K562 (cell line): Measurements from ENCODE around the gene VDR. TPM values are rescaled to one million over a fixed set of nuclear protein-coding genes. Genes with fewer than 3 reads are reported as not detected.

Experiments used
- ATAC-seq: fragments of 200-7000 bp; cut with Tn5 transposase; 3 replicates; pipeline ENCODE4 v1.9.1; 2020; ENCODE audit warnings: moderate library complexity
- BruUV-seq: library from RNA; stranded (reverse); fragments of 400-500 nt; replicated peaks from 2 replicates; lab custom pipeline; 2021; lab: Mats Ljungman, UMichigan
- CTCF ChIA-PET: fragments of 300-600 bp; formaldehyde crosslinking; extraction: SDS; loops from one replicate; lab custom pipeline; 2021; ENCODE audit warnings: low intra/inter-chr PET ratio; lab: Yijun Ruan, JAX
- POLR2A ChIA-PET: fragments of 300-600, 350-650 bp; sonication (Branson Sonifier 250); formaldehyde crosslinking; extraction: SDS; loops from one replicate; lab custom pipeline; 2021; ENCODE audit warnings: antibody characterized with exemption, inconsistent platforms; lab: Yijun Ruan, JAX
- DNase-seq, 4 experiments: peaks; one replicate each; pipeline versions ENCODE4 v3.0.0 to v3.0.0-alpha.2; 2011 to 2018; ENCODE audit warnings: low spot score in 3 of 4, mixed read lengths in 3 of 4; ENCODE audit errors: extremely low read depth in 1 of 4
- FAIRE-seq: peaks from 2 replicates; lab custom pipeline; 2011; peaks lifted over from hg19 to GRCh38; lab: Jason Lieb, UNC
- H2AFZ ChIP-seq: 2 replicates; pipeline ENCODE4 v1.6.0; 2011; ENCODE audit warnings: low read depth, low read length, control low read depth, inconsistent platforms
- H3K27ac ChIP-seq: fragments of 200-600 bp; 3 replicates; pipeline ENCODE4 v1.8.0; 2011; ENCODE audit warnings: low read depth, mild to moderate bottlenecking, control low read depth, inconsistent platforms, low read length, moderate library complexity, mixed read lengths; ENCODE audit errors: extremely low read depth
- H3K27me3 ChIP-seq, 2 experiments: fragments of 300-600 bp in 1 of 2; 2 replicates in 1 of 2; 3 replicates in 1 of 2; pipeline versions ENCODE4 v1.6.0 to v1.8.0; 2011; ENCODE audit warnings: inconsistent platforms in 2 of 2, low read length in 2 of 2, mild to moderate bottlenecking in 1 of 2, mixed read lengths in 1 of 2, moderate library complexity in 1 of 2; ENCODE audit not compliant: control insufficient read depth in 2 of 2, insufficient read depth in 2 of 2
- H3K36me3 ChIP-seq: fragments of 300-600 bp; 3 replicates; pipeline ENCODE4 v1.8.0; 2011; ENCODE audit warnings: mild to moderate bottlenecking, low read length, inconsistent platforms; ENCODE audit not compliant: control insufficient read depth, insufficient read depth
- H3K4me1 ChIP-seq, 2 experiments: fragments of 200-600 bp in 1 of 2; replicated peaks in 1 of 2; 2 replicates in 1 of 2; 3 replicates in 1 of 2; pipeline versions ENCODE4 v1.5.1 to v1.8.0; 2011; ENCODE audit warnings: inconsistent platforms in 2 of 2, low read length in 2 of 2, mild to moderate bottlenecking in 1 of 2, mixed read lengths in 1 of 2, moderate library complexity in 1 of 2; ENCODE audit not compliant: control insufficient read depth in 2 of 2, insufficient read depth in 2 of 2
- H3K4me2 ChIP-seq: 2 replicates; pipeline ENCODE4 v1.6.1; 2011; ENCODE audit warnings: low read length, control low read depth, inconsistent platforms, mixed read lengths; ENCODE audit not compliant: insufficient read depth
- H3K4me3 ChIP-seq: fragments of 200-600 bp; sonication (generic), shearing (Covaris generic); 2 replicates; pipeline ENCODE4 v1.5.1; 2016; ENCODE audit warnings: control low read depth, inconsistent platforms
- H3K79me2 ChIP-seq: fragments of 200-600 bp; 3 replicates; pipeline ENCODE4 v1.8.0; 2011; ENCODE audit warnings: low read length, inconsistent platforms; ENCODE audit not compliant: control insufficient read depth, insufficient read depth
- H3K9ac ChIP-seq, 2 experiments: 2 replicates each; pipeline versions ENCODE4 v1.6.0 to v1.6.1; 2011; ENCODE audit warnings: low read depth in 2 of 2, low read length in 2 of 2, control low read depth in 1 of 2, inconsistent platforms in 1 of 2, mild to moderate bottlenecking in 1 of 2, mixed read lengths in 1 of 2; ENCODE audit not compliant: insufficient read depth in 1 of 2
- H3K9me1 ChIP-seq: one replicate; pipeline ENCODE4 v1.6.0; 2011; ENCODE audit warnings: inconsistent platforms, mild to moderate bottlenecking, low read length, moderate library complexity; ENCODE audit not compliant: control insufficient read depth, insufficient read depth
- H3K9me3 ChIP-seq: replicated peaks from 2 replicates; pipeline ENCODE4 v1.5.1; 2011; ENCODE audit warnings: low read depth, low read length, inconsistent platforms; ENCODE audit not compliant: control insufficient read depth, insufficient read depth
- H4K20me1 ChIP-seq: replicated peaks from 2 replicates; pipeline ENCODE4 v1.6.1; 2011; ENCODE audit warnings: low read length, inconsistent platforms, mixed read lengths; ENCODE audit not compliant: control insufficient read depth, insufficient read depth
- CREBBP ChIP-seq: IDR thresholded peaks from one replicate; pipeline ENCODE4 v1.6.1; 2012; ENCODE audit warnings: low read depth, mild to moderate bottlenecking, control low read depth, inconsistent platforms, low read length
- CREM ChIP-seq: IDR thresholded peaks from 2 replicates; pipeline ENCODE4 v1.6.1; 2014; ENCODE audit warnings: antibody characterized with exemption, low read depth
- CTBP1 ChIP-seq: fragments of 450-650 bp; IDR thresholded peaks from 2 replicates; pipeline ENCODE4 v1.6.1; 2016; ENCODE audit warnings: borderline replicate concordance
- DPF2 ChIP-seq: fragments of 450-650 bp; IDR thresholded peaks from 2 replicates; pipeline ENCODE4 v1.6.1; 2016
- MAZ ChIP-seq, 2 experiments: fragments of 450-650 bp in 1 of 2; sonication (generic) in 1 of 2; formaldehyde crosslinking; IDR thresholded peaks in 1 of 2; conservative IDR thresholded peaks in 1 of 2; 2 replicates each; pipeline versions ENCODE4 v1.4.0 to v1.5.0; 2020; ENCODE audit warnings: mild to moderate bottlenecking in 1 of 2, missing genetic modification reagents in 1 of 2
- RBM14 ChIP-seq: fragments of 200-400 bp; formaldehyde crosslinking; IDR thresholded peaks from 2 replicates; pipeline ENCODE4 v1.6.1; 2018; ENCODE audit warnings: low read depth, mild to moderate bottlenecking, low read length, moderate library complexity, borderline replicate concordance; ENCODE audit not compliant: insufficient read depth
- RNF2 ChIP-seq: sonication (generic); IDR thresholded peaks from 2 replicates; pipeline ENCODE4 v1.6.1; 2016
- SMAD4 ChIP-seq: fragments of 250-450 bp; sonication (Bioruptor Pico); conservative IDR thresholded peaks from 2 replicates; pipeline ENCODE4 v1.8.0; 2021; ENCODE audit warnings: inconsistent platforms, mild to moderate bottlenecking, moderate library complexity
- SMC3 ChIP-seq: conservative IDR thresholded peaks from 2 replicates; pipeline ENCODE4 v1.6.1; 2011; ENCODE audit warnings: low read depth, low read length, improper control_type of control experiment; ENCODE audit not compliant: insufficient read depth
- WGBS: fragments of 100-300 bp; shearing (Covaris generic); methylation state at CpG from one replicate; pipeline ENCODE4 v1.1.6; 2016; ENCODE audit warnings: low coverage, mixed read lengths; ENCODE audit not compliant: insufficient coverage; ENCODE audit errors: missing lambda C conversion rate; 5-methylcytosine and 5-hydroxymethylcytosine counted together
- in situ Hi-C: fragments of 300-500 bp; cut with MboI; formaldehyde crosslinking; loops from 4 replicates; pipeline ENCODE4 v1.15.0; 2018; ENCODE audit warnings: inconsistent platforms, mixed read lengths
- intact Hi-C: fragments of 100-400 bp; cut with micrococcal nuclease; formaldehyde crosslinking; loops from 2 replicates; pipeline ENCODE4 v1.14.2; 2022
- polyA plus RNA-seq, 8 experiments: library from polyadenylated mRNA; depleted of rRNA in 4 of 8; stranded (reverse) in 5 of 8; unstranded in 3 of 8; fragments of >200 nt; fragmentation: Nextera tagmentation in 2 of 8; fragmentation: Illumina TruSeq in 1 of 8; extraction: Ambion mirVana in 2 of 8; extraction: Trizol in 1 of 8; gene quantifications; 2 replicates each; pipeline versions ENCODE4 v1.2.1 to v1.2.3, GENCODE V29; 2011 to 2014; ENCODE audit warnings: inconsistent platforms in 1 of 8, missing spikeins in 1 of 8
- total RNA-seq, 7 experiments: library from RNA; depleted of rRNA in 6 of 7; stranded (reverse); fragments of >200 nt in 6 of 7; fragmentation: Illumina TruSeq in 2 of 7; extraction: Trizol in 2 of 7; gene quantifications; 2 replicates each; pipeline versions ENCODE4 v1.2.1 to v1.2.3, GENCODE V29; 2011 to 2021; ENCODE audit warnings: low replicate concordance in 1 of 7
- TF ChIP-seq, protein P1 (sequence below), 3 experiments: IDR thresholded peaks in 2 of 3; conservative IDR thresholded peaks in 1 of 3; 2 replicates each; pipeline ENCODE4 v1.5.1; 2011 to 2012; ENCODE audit warnings: low read length in 3 of 3, mild to moderate bottlenecking in 3 of 3, control low read depth in 2 of 3, improper control_type of control experiment in 1 of 3, inconsistent platforms in 1 of 3, low read depth in 1 of 3, mixed read lengths in 1 of 3, moderate library complexity in 1 of 3; ENCODE audit not compliant: insufficient read depth in 2 of 3
- TF ChIP-seq, protein P2 (sequence below): fragments of 450-650 bp; IDR thresholded peaks from 2 replicates; pipeline ENCODE4 v1.6.1; 2016; ENCODE audit warnings: mild to moderate bottlenecking
- TF ChIP-seq, protein P3 (sequence below): IDR thresholded peaks from 3 replicates; pipeline ENCODE4 v1.6.1; 2011; ENCODE audit warnings: borderline replicate concordance, mild to moderate bottlenecking; ENCODE audit not compliant: insufficient read length, insufficient read depth

Gene VDR
- total and polyA plus RNA-seq, 9 of the 15 experiments (the other 6 are each of a cell fraction or from before 2014, with no cell fraction given): 0.61 to 4.8 (median 2.0) TPM

DNA sequence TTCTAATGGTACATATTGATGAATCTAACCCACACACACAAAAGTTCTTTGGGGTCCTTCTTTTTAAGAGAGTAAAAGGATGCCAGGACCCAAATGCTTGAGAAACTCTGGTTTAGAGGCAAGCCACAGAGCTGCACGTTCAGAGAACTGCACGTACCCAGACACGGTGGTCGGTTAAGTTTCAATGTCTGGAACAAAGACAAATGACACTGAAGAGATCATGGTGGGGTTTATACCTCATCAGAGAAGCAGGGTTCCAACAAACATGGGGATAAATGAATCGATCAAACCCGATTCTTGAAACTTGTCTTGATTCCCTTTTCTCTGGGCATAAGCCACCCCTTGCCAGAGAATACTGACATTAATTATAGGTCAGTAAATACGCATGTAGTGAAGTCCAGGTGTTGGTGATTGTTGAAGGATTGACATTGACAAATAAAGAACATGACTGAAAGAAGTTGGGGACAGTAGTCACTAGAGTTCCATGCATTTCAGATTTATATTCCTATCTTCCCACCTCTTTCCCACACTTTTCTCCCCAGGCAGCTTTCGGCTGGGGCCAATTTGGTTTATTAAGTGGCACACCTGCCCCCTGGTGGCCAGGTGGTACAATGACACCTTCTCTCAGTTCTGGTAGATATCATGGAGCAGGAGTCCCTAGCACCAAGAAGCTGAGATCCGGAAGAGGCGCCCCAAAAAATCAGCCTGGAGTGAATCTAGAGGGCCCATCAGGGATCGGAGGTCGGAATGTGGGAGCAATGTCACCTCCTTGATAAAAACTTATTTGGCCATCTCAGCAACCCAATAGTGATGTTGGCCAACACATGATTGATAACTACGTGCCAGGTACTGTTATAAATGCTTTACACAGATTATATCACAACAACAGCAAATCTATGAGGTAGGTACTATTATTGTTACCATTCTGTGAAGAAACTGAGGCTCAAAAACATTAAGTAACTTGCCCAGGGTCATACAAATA, 67.3 kb downstream of the VDR start:
- Histone ChIP-seq H3K27me3 (no peaks in the 10 kb centered on the region; a peak in 1 of 5 replicates), H2AFZ (peak overlapping the region; percentile 46; the same call in 1 of the 2 replicates), H4K20me1 (no peaks in the 10 kb centered on the region), H3K9me3 (no peaks in the 10 kb centered on the region), H3K9me1 (peaks cover 4% of the 10 kb centered on the region), H3K79me2 (no peaks in the 10 kb centered on the region), H3K4me3 (no peak overlapping the region), H3K4me1 (peaks cover 34 to 56% of the 10 kb centered on the region in 2 experiments), H3K4me2 (no peak overlapping the region), H3K36me3 (no peaks in the 10 kb centered on the region), H3K9ac (no peak overlapping the region), H3K27ac (no peak overlapping the region)
- ChIA-PET POLR2A (interaction anchor here (0.6 to 2.2 kb wide), 9 partner anchors 11 to 269 kb away, joined by 3 to 5 read pairs (median 3); no protein-coding TSS in a partner anchor), CTCF (interaction anchor here (0.6 to 4.0 kb wide), 11 partner anchors 18 to 804 kb away, joined by 3 to 59 read pairs (median 4); partner anchors contain the start of genes HDAC7 and RAPGEF3)
- BruUV-seq: no TSS peak
- intact Hi-C loops (loop anchor here (1.0 to 5.0 kb wide), 8 partner anchors 18 to 327 kb away; partner anchors contain the start of gene HDAC7), in situ Hi-C loops (loop anchor here (5.0 kb wide), 2 partner anchors 50 to 125 kb away; no protein-coding TSS in a partner anchor)
- FAIRE-seq: peak; percentile 86
- peak; percentile 39 for ATAC-seq
- 41% methylated on average over 13 of the region's 13 CpGs for WGBS
- DNase-seq: peak; percentile 71 to 86 (median 72)
- TF ChIP-seq CREBBP (no peak), DPF2 (no peak), SMAD4 (CRISPR knock-in tag) (peak; percentile 45; the same call in 1 of the 2 replicates), CREM (peak; percentile 11; the same call in 1 of the 2 replicates), RNF2 (no peak), MAZ (CRISPR knock-in tag; conservative IDR thresholded peaks at IDR 0.05 in 1 of 2, IDR thresholded peaks at IDR 0.05 in 1 of 2) (peak in 1 of 2 experiments; percentile 25; a peak in 1 of 4 replicates), CTBP1 (peak; percentile 39; the same call in 1 of the 2 replicates), RBM14 (no peak), SMC3 (peak; percentile 83)
- TF ChIP-seq, protein P1, sequence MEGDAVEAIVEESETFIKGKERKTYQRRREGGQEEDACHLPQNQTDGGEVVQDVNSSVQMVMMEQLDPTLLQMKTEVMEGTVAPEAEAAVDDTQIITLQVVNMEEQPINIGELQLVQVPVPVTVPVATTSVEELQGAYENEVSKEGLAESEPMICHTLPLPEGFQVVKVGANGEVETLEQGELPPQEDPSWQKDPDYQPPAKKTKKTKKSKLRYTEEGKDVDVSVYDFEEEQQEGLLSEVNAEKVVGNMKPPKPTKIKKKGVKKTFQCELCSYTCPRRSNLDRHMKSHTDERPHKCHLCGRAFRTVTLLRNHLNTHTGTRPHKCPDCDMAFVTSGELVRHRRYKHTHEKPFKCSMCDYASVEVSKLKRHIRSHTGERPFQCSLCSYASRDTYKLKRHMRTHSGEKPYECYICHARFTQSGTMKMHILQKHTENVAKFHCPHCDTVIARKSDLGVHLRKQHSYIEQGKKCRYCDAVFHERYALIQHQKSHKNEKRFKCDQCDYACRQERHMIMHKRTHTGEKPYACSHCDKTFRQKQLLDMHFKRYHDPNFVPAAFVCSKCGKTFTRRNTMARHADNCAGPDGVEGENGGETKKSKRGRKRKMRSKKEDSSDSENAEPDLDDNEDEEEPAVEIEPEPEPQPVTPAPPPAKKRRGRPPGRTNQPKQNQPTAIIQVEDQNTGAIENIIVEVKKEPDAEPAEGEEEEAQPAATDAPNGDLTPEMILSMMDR (IDR thresholded peaks at IDR 0.05 in 2 of 3, conservative IDR thresholded peaks at IDR 0.05 in 1 of 3; ENCODE audit: insufficient read depth in 2 of 3, low read depth in 1 of 3, low read length in 3 of 3): peak; percentile 86 to 95 (median 92)
- TF ChIP-seq, protein P2, sequence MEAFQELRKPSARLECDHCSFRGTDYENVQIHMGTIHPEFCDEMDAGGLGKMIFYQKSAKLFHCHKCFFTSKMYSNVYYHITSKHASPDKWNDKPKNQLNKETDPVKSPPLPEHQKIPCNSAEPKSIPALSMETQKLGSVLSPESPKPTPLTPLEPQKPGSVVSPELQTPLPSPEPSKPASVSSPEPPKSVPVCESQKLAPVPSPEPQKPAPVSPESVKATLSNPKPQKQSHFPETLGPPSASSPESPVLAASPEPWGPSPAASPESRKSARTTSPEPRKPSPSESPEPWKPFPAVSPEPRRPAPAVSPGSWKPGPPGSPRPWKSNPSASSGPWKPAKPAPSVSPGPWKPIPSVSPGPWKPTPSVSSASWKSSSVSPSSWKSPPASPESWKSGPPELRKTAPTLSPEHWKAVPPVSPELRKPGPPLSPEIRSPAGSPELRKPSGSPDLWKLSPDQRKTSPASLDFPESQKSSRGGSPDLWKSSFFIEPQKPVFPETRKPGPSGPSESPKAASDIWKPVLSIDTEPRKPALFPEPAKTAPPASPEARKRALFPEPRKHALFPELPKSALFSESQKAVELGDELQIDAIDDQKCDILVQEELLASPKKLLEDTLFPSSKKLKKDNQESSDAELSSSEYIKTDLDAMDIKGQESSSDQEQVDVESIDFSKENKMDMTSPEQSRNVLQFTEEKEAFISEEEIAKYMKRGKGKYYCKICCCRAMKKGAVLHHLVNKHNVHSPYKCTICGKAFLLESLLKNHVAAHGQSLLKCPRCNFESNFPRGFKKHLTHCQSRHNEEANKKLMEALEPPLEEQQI: no peak
- TF ChIP-seq, protein P3, sequence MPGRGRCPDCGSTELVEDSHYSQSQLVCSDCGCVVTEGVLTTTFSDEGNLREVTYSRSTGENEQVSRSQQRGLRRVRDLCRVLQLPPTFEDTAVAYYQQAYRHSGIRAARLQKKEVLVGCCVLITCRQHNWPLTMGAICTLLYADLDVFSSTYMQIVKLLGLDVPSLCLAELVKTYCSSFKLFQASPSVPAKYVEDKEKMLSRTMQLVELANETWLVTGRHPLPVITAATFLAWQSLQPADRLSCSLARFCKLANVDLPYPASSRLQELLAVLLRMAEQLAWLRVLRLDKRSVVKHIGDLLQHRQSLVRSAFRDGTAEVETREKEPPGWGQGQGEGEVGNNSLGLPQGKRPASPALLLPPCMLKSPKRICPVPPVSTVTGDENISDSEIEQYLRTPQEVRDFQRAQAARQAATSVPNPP: no peak
